ENCODE measurements around the gene CILP2. TPM values are rescaled to one million over a fixed set of nuclear protein-coding genes. Genes with fewer than 3 reads are reported as not detected.

The CILP2 gene
- total RNA-seq, 1 donor from 2014 or later: 0.12 TPM

GRCh38 chr19:19515642-19516519, 22.2 kb upstream of the CILP2 start, which contains the start of gene NDUFA13:
TSS of gene NDUFA13 (plus strand) at chr19:19516225. CDS start at chr19:19516239, 14 bp downstream.
- ATAC-seq (peak; percentile 96 to 97), DNase-seq (peak; percentile 92)
- H3K36me3 ChIP-seq: peaks cover 16% of the 10 kb centered on the region
- intact Hi-C loops (cut with DNase I): no loop called here
- peak within 1 kb of the TSS; percentile 85 for H3K4me3 ChIP-seq
- peak within 1 kb of the TSS; percentile 91 for H3K27ac ChIP-seq
- no peaks in the 10 kb centered on the region for H3K27me3 ChIP-seq (ENCODE audit: low read depth)
- no peak for TF ChIP-seq CTCF (IDR thresholded peaks at IDR 0.05)
- no peaks in the 10 kb centered on the region for H3K9me3 ChIP-seq
- peaks cover 23% of the 10 kb centered on the region for H3K4me1 ChIP-seq

- H3K4me3 ChIP-seq: peak overlapping the region; percentile 85
Observed at GRCh38 chr19:19517235-19517619, 20.8 kb upstream of the CILP2 start.

GRCh38 chr19:19520989-19521388, 17.1 kb upstream of the CILP2 start:
- no peaks in the 10 kb centered on the region for H3K9me3 ChIP-seq
- no peak for TF ChIP-seq CTCF (IDR thresholded peaks at IDR 0.05)
- DNase-seq: no peak
- H3K27me3 ChIP-seq (ENCODE audit: low read depth): no peaks in the 10 kb centered on the region
- peaks cover 15% of the 10 kb centered on the region for H3K4me1 ChIP-seq
- H3K4me3 ChIP-seq: no peak overlapping the region
- no peak for ATAC-seq
- intact Hi-C loops (cut with DNase I): no loop called here
- H3K36me3 ChIP-seq: peaks cover 45% of the 10 kb centered on the region
- H3K27ac ChIP-seq: no peak overlapping the region

More at GRCh38 chr19:19517235-19517619, 20.8 kb upstream of the CILP2 start:
- DNase-seq (no peak), ATAC-seq (no peak)
- TF ChIP-seq CTCF (IDR thresholded peaks at IDR 0.05): no peak
- no peak overlapping the region for H3K27ac ChIP-seq
- no peaks in the 10 kb centered on the region for H3K9me3 ChIP-seq
- no peaks in the 10 kb centered on the region for H3K27me3 ChIP-seq (ENCODE audit: low read depth)
- intact Hi-C loops (cut with DNase I): no loop called here
- peaks cover 23% of the 10 kb centered on the region for H3K4me1 ChIP-seq
- peaks cover 23% of the 10 kb centered on the region for H3K36me3 ChIP-seq

DNA sequence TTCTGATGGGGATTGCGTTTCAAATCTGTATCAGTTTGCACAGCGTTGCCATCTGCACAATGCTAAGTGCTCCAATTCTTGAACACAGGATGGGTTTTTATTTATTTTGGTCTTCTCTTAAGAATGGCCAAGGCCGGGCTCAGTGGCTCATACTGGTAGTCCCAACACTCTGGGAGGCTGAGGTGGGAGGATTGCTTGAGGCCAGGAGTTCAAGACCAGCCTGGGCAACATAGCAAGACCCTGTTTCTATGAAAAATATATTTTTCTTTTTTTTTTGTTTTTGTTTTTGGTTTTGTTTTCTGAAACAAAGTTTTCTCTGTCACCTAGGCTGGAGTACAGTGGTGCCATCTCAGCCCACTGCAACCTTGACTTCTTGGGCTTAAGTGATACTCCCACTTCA, 14.9 kb upstream of the CILP2 start:
- no peak for DNase-seq
- Histone ChIP-seq H3K9me3 (no peaks in the 10 kb centered on the region), H3K36me3 (peaks cover 66% of the 10 kb centered on the region), H3K4me1 (no peaks in the 10 kb centered on the region), H3K4me3 (no peak overlapping the region), H3K27me3 (ENCODE audit: low read depth) (no peaks in the 10 kb centered on the region), H3K27ac (no peak overlapping the region)
- intact Hi-C loops (cut with DNase I): no loop called here
- no peak for ATAC-seq
- no peak for TF ChIP-seq CTCF (IDR thresholded peaks at IDR 0.05)

DNA sequence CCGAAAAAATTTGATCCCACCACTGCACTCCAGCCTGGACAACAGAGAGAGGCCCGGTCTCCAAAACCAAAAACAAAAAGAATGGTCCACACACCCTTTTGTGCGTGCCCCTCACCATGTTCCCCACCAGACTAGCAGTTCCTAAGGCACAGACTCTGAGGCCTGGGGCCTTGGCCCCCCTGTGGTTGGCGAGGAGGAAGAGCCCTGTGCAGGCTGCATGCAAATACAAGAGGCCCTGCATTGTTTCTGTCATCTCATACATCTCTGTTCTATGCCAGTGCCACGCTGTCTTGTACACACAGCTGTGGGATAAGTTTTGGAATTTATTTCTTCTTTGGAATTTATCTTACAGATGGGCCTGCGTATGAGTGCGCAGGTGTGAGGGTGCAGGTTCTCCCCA, 14.0 kb upstream of the CILP2 start:
- TF ChIP-seq CTCF (IDR thresholded peaks at IDR 0.05): no peak
- intact Hi-C loops (cut with DNase I): no loop called here
- H3K4me3 ChIP-seq: no peak overlapping the region
- H3K27me3 ChIP-seq (ENCODE audit: low read depth): no peaks in the 10 kb centered on the region
- peaks cover 70% of the 10 kb centered on the region for H3K36me3 ChIP-seq
- ATAC-seq (no peak), DNase-seq (no peak)
- no peak overlapping the region for H3K27ac ChIP-seq
- H3K9me3 ChIP-seq: no peaks in the 10 kb centered on the region
- H3K4me1 ChIP-seq: no peaks in the 10 kb centered on the region

All from lower lobe of right lung (tissue), 2 donors.